Germinal center (tissue), 1 donor: ENCODE data around the gene VSIG10.
"Not testable (repeated sequence)": the region's sequence is repeated elsewhere in the genome, so short reads cannot be mapped to it uniquely, and the experiment has no call there.

Experiments used
- DNase-seq: peaks from one replicate; pipeline ENCODE4 v3.0.0; 2012; ENCODE audit warnings: mixed read lengths, low spot score

The VSIG10 gene

DNA sequence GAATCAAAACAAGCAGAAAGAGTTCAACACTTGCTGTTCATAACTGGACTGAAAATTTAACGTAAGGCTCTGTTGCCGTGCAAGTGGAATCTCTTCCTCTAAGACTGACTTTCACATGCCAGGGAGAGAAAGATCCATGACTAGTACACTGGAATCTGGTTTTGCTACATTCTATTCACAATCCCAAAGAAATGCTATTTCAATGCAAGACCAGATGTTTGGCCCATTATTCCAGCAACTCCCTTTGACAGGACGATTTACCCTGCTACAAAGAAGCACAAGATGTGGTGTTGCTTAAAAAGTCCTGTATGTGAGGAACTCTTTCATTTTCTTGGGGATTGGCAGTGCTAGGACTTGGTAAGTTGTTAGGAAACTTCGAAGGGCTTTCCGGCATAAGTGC, 69.9 kb downstream of the VSIG10 start:
- DNase-seq: no peak

DNA sequence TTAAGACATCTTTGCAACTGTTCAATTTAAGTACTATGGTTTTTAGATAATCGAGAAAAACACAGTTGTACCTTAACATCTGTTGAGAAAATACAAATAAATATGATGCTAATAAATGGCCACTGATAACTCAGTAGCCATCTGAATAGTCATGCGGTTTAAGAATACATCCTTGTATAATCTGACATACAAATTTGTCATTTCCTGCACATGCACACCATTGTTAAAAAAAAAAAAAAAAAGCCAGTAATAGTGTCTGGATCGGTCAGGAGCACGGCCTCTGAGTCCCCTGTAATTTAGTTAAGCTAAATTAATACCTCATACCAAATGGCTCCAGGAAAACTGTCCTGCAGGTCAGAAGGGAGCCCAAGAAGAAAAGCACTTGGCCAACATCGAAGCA, 70.5 kb downstream of the VSIG10 start:
- DNase-seq: no peak

DNA sequence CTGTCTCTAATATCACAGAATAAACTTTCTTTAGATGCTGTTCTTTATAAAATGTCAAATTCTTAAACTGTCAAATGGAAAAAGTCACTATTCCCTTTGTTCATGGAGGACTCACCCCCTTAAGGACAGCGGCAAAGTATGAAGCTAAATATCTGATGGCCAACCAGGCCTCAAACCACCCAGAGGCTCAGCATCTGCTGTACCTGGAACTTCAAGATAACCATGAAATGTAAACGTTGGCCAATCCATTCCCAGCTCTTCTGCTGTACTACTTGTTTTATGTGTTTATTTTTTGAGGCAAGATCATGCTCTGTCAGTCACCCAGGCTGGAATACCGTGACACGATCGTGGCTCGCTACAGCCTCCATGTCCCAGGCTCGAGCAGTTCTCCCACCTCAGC, 71.6 kb downstream of the VSIG10 start:
- no peak for DNase-seq

DNA sequence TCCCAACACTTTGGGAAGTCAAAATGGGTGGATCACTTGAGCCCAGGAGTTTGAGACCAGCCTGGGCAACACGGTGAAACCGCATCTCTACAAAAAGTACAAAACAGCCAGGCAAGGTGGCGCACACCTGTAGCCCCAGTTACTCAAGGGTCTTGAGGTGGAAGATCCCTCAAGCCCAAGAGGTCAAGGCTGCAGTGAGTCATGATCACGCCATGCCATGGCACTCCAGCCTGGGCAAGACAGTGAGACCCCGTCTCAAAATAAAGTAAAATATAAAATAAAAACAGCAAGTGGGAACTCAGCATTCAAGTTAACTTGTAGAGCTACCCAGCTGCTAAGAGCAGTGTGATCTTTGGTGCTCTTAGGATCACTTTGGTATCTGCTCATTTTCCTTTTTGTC, 74.6 kb downstream of the VSIG10 start:
- no peak for DNase-seq

DNA sequence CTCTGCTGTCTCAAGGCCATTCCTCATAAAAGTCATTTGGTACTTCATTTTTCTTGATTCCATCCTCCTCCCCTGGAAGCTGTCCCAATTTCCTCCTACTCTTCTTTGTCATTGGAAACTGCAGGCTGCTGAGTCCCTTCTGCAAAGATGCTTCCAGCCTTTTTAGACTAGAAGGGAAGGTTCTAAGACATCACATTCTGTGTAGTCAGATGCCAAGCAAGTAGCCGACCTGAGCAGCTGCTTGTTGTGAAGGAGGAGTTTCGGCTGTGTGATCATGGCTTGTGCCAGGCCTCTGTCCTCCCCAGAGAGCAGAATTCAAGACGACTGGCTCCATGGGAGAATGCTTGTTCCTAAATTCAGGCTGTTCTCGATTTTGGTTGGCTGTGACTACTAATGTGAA, 78.6 kb downstream of the VSIG10 start:
- no peak for DNase-seq

DNA sequence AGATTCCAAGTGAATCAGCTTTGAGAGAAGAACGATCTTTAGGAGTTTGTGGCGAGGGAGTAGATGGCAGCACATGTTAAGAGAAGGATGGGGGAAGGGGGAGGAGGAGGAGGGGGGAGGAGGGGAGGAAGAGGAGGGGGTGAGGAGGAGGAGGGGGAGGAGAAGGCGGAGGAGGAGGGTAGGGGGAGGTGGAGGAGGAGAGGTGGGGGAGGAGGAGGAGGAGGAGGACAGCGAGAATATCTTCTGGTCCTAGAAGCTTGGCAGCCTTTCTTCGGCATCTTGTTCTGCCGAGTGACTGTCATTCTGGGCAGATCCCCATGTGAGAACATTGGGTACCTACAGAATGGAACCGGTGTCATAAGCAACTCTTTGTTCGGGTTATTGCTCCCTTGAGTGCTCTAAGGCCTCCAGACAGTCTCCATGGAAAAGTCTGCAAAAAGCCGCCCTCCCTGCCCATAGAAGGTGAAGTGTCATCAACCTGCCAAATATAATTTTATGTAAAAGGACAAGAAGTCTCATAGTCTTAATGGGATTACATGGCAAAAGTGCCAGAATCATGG, 80.4 kb downstream of the VSIG10 start:
- DNase-seq: no peak

DNA sequence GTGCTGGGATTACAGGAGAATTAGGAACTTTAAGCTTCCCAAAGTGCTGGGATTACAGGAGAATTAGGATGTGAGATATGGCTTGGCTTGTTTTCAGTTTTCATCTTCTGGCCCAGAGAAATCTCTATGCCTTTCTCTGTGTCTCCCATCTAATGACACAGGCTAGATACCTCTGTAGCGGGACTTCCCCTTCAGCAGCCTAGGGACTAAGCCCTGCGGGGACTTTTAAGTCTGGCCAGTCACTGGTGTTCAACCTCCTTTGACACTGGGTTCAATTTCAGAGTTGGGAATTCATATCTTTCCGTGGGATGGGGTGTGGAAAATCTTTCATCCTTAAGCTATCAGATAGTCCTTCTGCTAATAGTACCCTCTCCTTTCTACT, 81.1 kb downstream of the VSIG10 start:
- no peak for DNase-seq

DNA sequence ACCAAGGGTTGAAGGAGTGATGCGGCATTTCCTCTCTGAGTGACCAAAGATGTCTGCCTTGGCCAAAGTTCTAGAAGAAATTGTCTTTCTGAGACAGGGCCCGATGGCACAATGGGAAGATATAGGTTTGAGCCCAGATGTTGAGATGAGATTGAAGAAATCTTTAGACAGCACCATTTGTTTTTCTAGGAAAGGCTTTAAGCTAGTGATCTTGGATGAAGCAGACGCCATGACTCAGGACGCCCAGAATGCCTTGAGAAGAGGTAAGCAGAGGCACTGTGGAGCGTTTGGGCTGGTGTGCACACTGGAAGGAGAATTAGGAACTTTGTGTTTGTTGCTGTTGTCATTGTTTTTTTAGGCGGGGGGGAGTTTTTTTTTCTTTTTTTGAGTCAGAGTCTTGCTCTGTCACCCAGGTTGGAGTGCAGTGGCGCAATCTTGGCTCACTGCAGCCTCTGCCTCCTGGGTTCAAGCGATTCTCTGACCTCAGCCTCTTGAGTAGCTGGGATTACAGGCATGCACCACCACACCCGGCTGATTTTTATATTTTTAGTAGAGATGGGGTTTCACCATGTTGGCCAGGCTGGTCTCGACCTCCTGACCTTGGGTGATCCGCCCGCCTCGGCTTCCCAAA, 81.6 kb downstream of the VSIG10 start:
- DNase-seq: not testable (repeated sequence)

DNA sequence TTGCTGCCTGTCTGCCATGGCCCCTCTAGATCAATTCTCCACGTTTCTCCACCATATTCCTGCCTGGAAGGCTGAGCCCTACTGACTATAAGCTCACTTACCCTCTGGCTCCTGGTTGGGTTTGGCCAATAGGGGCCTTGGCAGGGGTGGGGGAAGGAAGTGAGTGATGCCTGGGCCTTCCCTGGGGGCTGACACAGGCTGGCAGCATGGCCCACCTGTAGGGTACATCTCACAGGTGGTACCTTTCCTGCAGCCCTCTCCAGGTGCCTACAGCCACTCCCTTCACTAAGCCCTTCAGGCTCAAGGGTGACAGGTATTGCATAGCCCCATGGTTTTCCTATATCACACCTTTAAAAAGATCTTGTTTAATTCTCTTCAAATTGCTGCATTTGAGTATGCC, 83.8 kb downstream of the VSIG10 start:
- no peak for DNase-seq

DNA sequence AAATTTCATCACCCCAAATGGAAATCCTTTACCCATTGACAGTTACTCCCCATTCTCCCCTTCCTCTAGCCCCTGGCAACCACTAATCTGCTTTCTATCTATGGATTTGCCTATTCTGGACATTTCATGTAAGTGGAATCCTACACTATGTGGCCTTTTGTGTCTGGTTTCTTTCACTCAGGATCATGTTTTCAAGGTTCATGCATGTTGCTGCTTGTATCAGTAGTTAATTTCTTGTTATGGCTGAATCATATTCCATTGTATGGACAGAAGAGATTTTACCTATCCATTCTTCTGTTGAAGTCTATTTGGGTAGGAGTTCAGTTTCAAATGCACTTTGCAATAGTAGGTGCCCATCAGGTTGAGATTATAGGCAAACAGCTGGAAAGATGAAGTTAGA, 85.9 kb downstream of the VSIG10 start:
- no peak for DNase-seq

DNA sequence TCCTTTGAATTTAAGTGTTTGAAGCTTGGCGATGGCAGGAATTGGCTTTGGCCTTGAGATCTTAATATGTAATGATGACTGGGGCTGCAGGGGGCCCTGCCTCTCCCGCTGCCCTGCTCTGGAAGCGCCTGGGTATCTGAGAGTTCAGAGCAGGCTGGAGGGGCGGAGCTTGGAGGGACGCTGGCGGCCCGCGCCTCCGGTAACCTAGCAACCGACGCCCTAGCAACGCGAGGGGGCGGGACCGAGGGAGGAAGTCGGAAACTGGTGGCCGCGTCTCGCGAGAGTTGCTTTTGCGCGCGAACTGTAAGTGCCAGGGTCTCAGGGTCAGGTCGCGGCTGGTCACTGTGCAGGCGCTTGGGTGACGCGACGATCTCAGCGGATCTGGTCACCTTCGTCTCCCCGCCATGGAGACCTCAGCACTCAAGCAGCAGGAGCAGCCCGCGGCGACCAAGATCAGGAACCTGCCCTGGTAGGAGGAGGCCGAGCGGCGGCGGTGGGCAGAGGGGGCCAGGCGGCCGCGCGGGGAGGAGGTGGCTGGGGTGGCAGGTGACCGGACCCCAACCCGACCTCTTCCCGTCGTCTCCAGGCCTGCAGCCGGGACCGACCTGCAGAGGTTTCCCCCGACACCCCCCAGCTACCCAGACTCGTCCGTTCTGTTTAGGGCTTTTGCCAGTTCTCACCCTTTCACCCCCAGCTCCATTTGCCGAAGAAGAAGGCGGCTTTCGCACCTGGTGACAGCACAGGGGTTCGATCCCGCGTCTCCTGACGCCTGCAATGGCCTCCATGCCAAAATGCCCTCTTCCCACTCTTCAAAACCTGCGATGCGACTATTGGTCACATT, 87.2 kb downstream of the VSIG10 start, which contains the start of gene RFC5:
TSS of gene RFC5 (plus strand) at position 280 of the 841 bp plus-strand sequence. CDS start at position 405, 125 bp downstream.
- DNase-seq: peak; percentile 97

DNA sequence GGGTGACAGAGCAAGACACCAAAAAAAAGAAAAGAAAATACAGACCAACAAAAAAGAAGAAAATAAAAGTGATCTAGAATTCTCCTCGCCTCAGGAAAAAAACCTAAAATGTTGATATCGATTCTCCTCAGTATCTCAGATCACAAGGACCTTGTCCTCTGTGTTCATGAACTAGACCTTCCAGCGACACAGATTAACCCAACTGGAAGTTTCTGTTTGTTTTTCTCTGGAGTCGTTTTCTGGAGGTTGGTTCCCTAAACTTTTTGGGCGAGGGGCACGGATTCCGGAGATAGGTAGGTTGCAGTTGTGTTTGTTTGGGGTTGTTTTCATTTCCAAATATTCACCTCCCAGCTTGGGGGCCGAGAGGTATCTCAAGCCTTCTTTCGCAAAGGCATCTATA, 87.9 kb downstream of the VSIG10 start:
- DNase-seq: peak; percentile 3

DNA sequence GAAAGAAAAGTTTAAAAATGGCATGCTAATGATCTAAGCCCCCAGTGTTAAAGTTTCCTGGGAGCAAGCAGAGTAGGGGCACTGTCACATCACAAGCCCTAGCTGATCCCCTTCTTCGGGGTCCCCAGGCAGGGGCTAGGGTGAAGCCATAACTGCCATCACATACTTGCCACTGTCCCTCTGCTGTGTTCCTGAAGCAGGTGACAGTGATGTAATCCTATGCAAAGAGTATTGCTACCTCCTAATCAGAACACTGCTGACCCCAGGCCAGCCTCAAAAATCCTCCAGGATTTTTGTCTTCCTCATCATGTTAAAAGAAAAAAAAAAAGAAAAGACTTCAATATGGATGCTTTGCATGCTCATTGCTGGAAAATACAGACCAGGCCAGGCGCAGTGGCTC, 88.5 kb downstream of the VSIG10 start:
- no peak for DNase-seq
